Measurements from ENCODE around the gene SLC9A2.

Gene SLC9A2

GRCh38 chr2:102674370-102674769, 55.0 kb downstream of the SLC9A2 start:
- DNase-seq = no peak

GRCh38 chr2:102674836-102675235, 55.5 kb downstream of the SLC9A2 start:
- DNase-seq = no peak

- DNase-seq = peak in 1 of 2 experiments; percentile 24
Observed at GRCh38 chr2:102677244-102678215, 58.2 kb downstream of the SLC9A2 start.

GRCh38 chr2:102678442-102678841, 59.1 kb downstream of the SLC9A2 start:
- no peak for DNase-seq

- no peak for DNase-seq
Observed at GRCh38 chr2:102686479-102687439, 67.4 kb downstream of the SLC9A2 start.

GRCh38 chr2:102690012-102690411, 70.7 kb downstream of the SLC9A2 start:
- no peak for DNase-seq

- DNase-seq = no peak
Observed at GRCh38 chr2:102696463-102696862, 77.1 kb downstream of the SLC9A2 start.

GRCh38 chr2:102698369-102699111, 79.2 kb downstream of the SLC9A2 start:
- DNase-seq = no peak

DNA sequence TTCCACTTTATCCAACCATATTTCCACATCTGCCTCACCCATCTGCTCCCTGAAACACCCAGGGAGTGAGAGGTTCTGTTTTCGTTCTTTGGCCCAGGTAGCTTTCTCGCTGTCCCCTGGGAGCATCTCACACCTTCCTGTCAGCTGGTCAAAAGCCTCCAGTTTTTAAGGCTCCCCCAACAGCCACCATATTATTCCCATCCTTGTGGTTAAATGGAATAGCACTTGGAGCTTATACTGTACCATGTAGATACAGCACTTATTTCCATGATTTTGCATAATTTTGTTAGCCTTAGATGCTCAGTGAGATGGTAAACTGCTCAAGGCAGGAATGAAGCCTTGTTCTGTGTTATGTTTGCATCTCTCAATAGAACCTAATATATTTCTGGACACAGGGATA, 84.0 kb downstream of the SLC9A2 start:
- no peak for DNase-seq

DNA sequence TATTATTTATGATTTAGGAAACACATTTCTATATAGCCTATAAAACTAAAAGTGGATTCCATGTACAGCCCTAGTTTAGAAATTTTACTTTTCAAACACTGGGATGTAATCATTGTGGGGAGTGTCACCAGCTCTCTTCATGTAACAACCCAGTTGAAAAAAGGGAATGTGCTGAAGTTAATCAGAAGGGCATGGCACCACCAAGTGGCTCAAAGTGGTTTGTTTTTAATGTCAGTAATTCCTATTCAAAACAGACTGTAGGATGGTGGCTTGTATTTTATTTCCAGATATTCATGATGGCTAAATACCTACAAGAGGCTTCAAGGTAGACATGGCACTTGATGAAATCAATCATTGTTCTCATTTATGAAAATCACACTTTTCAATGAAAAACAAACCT, 84.4 kb downstream of the SLC9A2 start:
- DNase-seq = peak in 1 of 2 experiments; percentile 48

- no peak for DNase-seq
Observed at GRCh38 chr2:102704531-102704930, 85.2 kb downstream of the SLC9A2 start.

DNA sequence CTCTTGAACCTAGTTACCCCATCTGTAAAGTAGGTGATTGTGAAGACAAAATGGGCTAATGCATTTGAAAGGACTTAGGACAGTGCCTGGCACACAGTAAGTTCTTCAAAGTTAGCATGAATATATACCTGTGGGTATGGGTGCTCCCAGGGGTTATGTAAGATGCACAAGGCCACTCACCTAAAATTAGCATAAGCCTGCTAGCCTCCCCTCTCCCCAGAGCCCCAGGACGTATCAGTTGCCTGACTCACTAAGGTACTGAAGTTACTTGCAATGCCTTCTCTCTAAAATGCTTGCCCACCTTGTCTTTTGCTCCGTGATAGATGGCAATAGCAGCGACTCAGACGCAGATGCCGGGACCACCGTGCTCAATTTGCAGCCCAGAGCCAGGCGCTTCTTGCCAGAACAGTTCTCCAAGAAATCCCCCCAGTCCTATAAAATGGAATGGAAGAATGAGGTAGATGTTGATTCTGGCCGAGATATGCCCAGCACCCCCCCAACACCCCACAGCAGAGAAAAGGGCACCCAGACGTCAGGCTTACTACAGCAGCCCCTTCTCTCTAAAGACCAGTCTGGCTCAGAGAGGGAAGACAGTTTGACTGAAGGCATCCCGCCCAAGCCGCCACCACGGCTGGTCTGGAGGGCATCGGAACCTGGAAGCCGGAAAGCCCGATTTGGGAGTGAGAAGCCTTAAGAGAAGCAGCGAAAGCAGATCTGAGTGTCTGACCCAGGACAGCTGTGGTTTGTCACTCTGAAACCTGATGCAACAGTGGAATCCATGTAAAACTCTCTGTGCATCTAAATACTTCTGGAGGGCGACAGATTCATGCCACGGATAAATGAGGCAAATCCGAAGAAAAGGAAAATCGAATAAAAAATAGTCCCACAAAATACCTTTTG, 88.7 kb downstream of the SLC9A2 start:
- DNase-seq = no peak

DNA sequence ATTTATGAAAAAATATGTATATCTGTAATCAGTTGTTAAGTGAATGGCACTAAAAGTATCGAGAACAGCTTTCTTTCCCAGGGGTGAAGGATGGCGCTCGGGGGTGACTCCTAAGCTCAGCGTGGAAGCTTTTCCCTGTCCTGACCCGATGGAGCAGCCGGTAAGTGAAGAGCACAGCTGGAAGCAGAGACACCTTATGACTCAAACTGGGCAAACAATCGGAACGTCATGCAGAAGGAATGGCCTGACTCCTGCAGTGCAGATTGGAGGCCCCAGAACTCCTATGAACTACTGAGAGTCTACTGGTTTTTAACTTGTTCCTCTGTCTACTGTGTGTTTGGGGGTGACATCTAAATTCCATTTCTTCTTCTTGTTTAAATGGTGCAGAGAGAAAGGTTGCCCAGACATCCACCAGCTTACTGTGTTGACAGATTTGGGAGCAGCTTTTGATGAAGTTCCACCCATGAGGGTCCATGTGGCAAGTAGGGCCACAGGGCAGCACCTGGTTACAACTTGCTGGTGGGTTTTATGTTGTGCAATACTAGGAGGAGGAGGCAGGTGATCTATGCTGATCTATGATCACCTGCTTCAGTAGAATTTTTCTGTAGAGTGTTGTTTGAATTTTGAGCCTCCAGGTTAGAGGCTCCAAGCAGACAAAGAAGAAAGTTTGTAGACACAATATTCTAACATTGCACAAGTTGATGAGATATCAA, 89.7 kb downstream of the SLC9A2 start:
- no peak for DNase-seq

- DNase-seq = no peak
Observed at GRCh38 chr2:102717308-102718018, 98.1 kb downstream of the SLC9A2 start.

DNA sequence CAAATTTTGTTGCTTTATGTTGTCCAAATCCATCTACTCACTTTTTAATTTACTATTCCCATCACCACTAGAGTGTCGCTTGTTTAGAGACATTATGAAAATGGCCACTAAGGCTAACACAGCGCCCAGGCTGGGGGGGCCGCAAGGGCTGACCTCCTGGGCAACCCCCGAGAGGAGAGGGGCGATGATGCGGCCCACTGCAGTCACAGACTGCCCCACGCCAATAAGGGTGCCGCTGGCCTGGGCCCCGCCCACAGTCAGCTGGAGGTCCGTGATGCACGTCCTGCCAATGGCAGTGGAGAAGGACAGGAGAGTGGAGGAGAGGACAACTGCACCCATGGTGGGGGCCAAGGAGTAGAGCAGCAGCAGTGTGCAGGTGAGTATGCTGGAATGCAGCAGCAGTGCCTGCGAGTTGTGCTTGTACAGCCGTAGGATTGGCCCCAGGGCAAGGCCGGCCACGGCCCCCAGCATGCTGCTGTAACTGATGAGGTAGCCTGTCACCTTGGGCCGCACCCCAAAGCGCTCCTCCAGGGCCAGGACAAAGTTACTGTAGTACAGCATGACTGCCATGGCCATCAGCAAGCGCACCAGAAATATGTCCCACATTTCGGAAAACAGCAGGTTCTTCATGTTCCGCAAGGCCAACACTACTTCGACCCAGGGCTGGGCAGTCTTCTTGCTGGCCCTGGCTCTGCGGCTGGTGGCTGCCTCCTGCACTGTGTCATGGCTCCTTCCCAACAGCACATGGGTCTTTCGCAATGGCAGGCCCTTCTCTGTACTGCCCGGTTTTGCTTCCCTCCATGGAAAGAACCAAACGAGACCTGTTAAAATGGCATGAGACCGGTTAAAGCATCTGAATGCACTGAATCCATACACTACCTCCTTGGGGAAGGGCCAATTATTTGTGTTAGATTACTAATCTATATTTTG, 99.3 kb downstream of the SLC9A2 start:
- DNase-seq = no peak

DNA sequence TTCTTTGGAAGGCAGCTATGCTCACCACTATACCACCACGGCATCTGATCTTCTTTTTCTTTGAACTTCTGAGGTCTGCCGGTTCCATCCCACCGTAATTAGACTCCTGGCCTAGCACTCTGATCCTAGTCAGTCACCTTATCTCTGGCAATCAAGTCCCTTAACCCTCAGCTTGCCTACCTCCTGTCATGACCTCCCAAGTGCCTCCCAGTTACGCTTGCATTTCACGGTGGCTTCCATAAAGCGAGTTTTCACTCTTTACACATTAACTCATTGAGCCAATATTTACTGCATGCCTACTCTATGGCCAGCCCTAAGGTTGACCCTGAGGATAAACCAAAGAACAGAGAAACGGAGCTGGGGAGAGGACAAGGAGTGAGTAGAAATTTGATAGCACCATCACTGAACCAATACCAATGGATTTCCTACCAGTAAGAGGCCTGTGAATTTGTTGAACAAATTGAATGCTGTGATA, 104.7 kb downstream of the SLC9A2 start:
- DNase-seq = no peak

GRCh38 chr2:102724553-102724952, 105.2 kb downstream of the SLC9A2 start:
- DNase-seq = no peak

- DNase-seq = no peak
Observed at GRCh38 chr2:102726128-102727087, 107.1 kb downstream of the SLC9A2 start.

Measured in NCI-H2081 (cell line).